Measurements from ENCODE around the gene CC2D2B. TPM values are rescaled to one million over a fixed set of nuclear protein-coding genes. Genes with fewer than 3 reads are reported as not detected.

The CC2D2B gene
- total RNA-seq, 2 donors from 2014 or later, result 0.33 to 1.4 TPM

- Histone ChIP-seq H3K4me1 (ENCODE audit: control insufficient read depth, insufficient read depth, low read length) (no peaks in the 10 kb centered on the region), H3K9ac (ENCODE audit: extremely low read depth, low read length, poor library complexity, severe bottlenecking) (no peak overlapping the region), H3K36me3 (ENCODE audit: control insufficient read depth, insufficient read depth, low read length) (no peaks in the 10 kb centered on the region), H3K27ac (ENCODE audit: low read depth, low read length) (no peak overlapping the region), H3K9me3 (ENCODE audit: control insufficient read depth, low read length) (peaks cover 5% of the 10 kb centered on the region), H3K27me3 (ENCODE audit: control insufficient read depth, insufficient read depth, low read length, poor library complexity, severe bottlenecking) (no peaks in the 10 kb centered on the region), H3K4me3 (ENCODE audit: low read length) (no peak overlapping the region)
- TF ChIP-seq, protein P1, sequence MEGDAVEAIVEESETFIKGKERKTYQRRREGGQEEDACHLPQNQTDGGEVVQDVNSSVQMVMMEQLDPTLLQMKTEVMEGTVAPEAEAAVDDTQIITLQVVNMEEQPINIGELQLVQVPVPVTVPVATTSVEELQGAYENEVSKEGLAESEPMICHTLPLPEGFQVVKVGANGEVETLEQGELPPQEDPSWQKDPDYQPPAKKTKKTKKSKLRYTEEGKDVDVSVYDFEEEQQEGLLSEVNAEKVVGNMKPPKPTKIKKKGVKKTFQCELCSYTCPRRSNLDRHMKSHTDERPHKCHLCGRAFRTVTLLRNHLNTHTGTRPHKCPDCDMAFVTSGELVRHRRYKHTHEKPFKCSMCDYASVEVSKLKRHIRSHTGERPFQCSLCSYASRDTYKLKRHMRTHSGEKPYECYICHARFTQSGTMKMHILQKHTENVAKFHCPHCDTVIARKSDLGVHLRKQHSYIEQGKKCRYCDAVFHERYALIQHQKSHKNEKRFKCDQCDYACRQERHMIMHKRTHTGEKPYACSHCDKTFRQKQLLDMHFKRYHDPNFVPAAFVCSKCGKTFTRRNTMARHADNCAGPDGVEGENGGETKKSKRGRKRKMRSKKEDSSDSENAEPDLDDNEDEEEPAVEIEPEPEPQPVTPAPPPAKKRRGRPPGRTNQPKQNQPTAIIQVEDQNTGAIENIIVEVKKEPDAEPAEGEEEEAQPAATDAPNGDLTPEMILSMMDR (conservative IDR thresholded peaks at IDR 0.05), result no peak
- no peak for DNase-seq
- no peaks in the 10 kb centered on the region for H3K27me3 Mint-ChIP-seq (ENCODE audit: insufficient read depth)
- no peak overlapping the region for H3K4me3 Mint-ChIP-seq
- no peaks in the 10 kb centered on the region for H3K36me3 Mint-ChIP-seq (ENCODE audit: low read depth)
- H3K4me1 Mint-ChIP-seq, result no peaks in the 10 kb centered on the region
- peaks cover 3% of the 10 kb centered on the region for H3K9me3 Mint-ChIP-seq
- no peak overlapping the region for H3K27ac Mint-ChIP-seq
- WGBS, 2 experiments (ENCODE audit: insufficient coverage in 1 of 2, insufficient read length in 1 of 2), result 100% methylated on average over 1 of the region's 1 CpG; no CpG with 5 or more reads in 1 of the 2 experiments
Observed at GRCh38 chr10:95964756-95965155, 57.0 kb downstream of the CC2D2B start.

DNA sequence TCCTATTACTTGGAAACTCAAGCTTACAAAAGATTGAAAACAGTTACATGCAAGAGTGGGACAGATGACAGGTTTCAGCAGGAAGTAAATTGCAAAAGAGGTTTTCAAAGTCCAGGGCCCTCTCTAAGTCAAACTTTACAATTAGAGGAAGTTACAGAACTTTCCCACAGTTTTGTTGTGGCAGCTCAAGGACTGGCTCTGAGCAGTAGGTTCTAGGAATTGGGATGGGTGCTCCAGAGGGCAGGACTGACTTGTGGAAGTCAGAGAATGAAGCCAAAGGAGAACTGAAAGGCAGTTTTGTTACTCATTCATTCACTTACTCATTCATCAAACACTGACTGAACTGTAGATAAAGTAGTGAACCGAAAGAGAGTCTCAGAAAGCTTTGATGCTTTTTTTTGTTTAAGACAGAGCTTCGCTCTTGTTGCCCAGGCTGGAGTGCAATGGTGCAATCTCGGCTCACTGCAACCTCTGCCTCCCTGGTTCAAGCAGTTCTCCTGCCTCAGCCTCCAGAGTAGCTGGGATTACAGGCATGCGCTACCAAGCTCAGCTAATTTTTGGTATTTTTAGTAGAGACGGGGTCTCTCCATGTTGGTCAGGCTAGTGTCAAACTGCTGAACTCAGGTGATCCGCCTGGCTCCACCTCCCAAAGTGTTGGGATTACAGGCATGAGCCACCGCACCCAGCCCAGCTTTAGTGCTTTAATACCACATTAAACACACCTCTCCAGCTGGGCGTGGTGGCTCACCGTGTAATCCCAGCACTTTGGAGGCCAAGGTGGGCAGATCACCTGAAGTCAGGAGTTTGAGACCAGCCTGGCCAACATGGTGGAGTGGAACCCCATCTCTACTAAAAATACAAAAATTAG, 68.8 kb downstream of the CC2D2B start:
- Mint-ChIP-seq H3K27ac (no peak overlapping the region), H3K4me3 (no peak overlapping the region), H3K4me1 (no peaks in the 10 kb centered on the region), H3K9me3 (no peaks in the 10 kb centered on the region), H3K36me3 (ENCODE audit: low read depth) (no peaks in the 10 kb centered on the region), H3K27me3 (ENCODE audit: insufficient read depth) (peaks cover 3% of the 10 kb centered on the region)
- no peak for DNase-seq
- WGBS, 2 experiments (ENCODE audit: insufficient coverage in 1 of 2, insufficient read length in 1 of 2), result 94 to 96% methylated on average over 5 to 8 of the region's 9 CpGs
- TF ChIP-seq, protein P1 (conservative IDR thresholded peaks at IDR 0.05), result no peak
- Histone ChIP-seq H3K36me3 (ENCODE audit: control insufficient read depth, insufficient read depth, low read length) (no peaks in the 10 kb centered on the region), H3K9me3 (ENCODE audit: control insufficient read depth, low read length) (no peaks in the 10 kb centered on the region), H3K27me3 (ENCODE audit: control insufficient read depth, insufficient read depth, low read length, poor library complexity, severe bottlenecking) (no peaks in the 10 kb centered on the region), H3K27ac (ENCODE audit: low read depth, low read length) (no peak overlapping the region), H3K4me3 (ENCODE audit: low read length) (no peak overlapping the region), H3K4me1 (ENCODE audit: control insufficient read depth, insufficient read depth, low read length) (no peaks in the 10 kb centered on the region), H3K9ac (ENCODE audit: extremely low read depth, low read length, poor library complexity, severe bottlenecking) (no peak overlapping the region)

DNA sequence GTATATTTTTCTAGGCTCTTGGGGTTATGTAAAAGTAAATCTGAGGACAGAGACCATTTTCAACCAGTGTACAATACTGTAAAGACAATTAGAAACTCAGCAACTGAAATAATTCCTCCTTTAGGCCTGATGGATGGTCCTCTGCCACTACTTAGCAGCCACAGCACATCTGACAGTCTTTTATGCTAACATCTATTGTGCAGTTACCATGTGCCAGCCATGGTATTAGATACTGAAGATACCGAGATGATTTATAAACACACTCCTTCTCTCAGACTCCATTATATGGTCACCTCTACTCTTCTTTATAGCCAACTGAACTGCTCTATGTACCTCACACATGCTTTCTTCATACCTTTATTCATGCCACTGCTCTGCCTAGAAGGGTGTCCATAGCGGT, 74.4 kb downstream of the CC2D2B start:
- Mint-ChIP-seq H3K36me3 (ENCODE audit: low read depth) (no peaks in the 10 kb centered on the region), H3K4me1 (no peaks in the 10 kb centered on the region), H3K4me3 (no peak overlapping the region), H3K27me3 (ENCODE audit: insufficient read depth) (no peaks in the 10 kb centered on the region), H3K9me3 (peaks cover 6% of the 10 kb centered on the region), H3K27ac (no peak overlapping the region)
- Histone ChIP-seq H3K4me1 (ENCODE audit: control insufficient read depth, insufficient read depth, low read length) (no peaks in the 10 kb centered on the region), H3K27ac (ENCODE audit: low read depth, low read length) (no peak overlapping the region), H3K9me3 (ENCODE audit: control insufficient read depth, low read length) (no peaks in the 10 kb centered on the region), H3K36me3 (ENCODE audit: control insufficient read depth, insufficient read depth, low read length) (no peaks in the 10 kb centered on the region), H3K4me3 (ENCODE audit: low read length) (no peak overlapping the region), H3K27me3 (ENCODE audit: control insufficient read depth, insufficient read depth, low read length, poor library complexity, severe bottlenecking) (no peaks in the 10 kb centered on the region), H3K9ac (ENCODE audit: extremely low read depth, low read length, poor library complexity, severe bottlenecking) (no peak overlapping the region)
- 85 to 91% methylated on average over 2 of the region's 2 CpGs for WGBS, 2 experiments (ENCODE audit: insufficient coverage in 1 of 2, insufficient read length in 1 of 2)
- TF ChIP-seq, protein P1 (conservative IDR thresholded peaks at IDR 0.05), result no peak
- no peak for DNase-seq

All from endodermal cell (in vitro differentiated cells).